ENCODE measurements around the gene ST8SIA6.
A peak's percentile ranks its signal among the peaks of the same experiment; 100 is the strongest.

Gene ST8SIA6

DNA sequence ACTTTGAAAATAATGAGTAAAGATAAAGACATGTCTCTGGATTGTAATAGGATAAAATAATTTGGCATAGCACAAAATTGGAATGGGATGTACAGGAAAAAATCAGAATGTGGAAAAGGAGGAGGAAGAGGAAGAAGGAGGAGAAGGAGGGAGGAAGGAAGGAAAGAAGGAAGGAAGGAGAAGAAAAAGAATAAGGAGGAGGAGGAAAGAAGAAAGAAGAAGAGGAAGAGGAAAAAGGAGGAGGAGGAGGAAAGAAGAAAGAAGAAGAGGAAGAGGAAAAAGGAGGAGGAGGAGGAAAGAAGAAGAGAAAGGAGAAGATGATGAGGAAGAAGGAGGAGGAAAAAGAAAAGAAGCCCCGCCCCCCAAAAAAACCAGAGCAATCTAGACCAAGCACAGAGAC lies 95.9 kb downstream of the ST8SIA6 start:
- no peak for DNase-seq (ENCODE audit: low spot score)
- H3K27ac ChIP-seq = no peak overlapping the region
- ChIA-PET CTCF (no interaction called here), POLR2A (ENCODE audit: low non-redundant PET) (no interaction called here)
- no peak for TF ChIP-seq CTCF (conservative IDR thresholded peaks at IDR 0.05; ENCODE audit: low read depth)

- POLR2A ChIA-PET (ENCODE audit: low non-redundant PET) = no interaction called here
- DNase-seq (ENCODE audit: low spot score) = no peak
- TF ChIP-seq CTCF (conservative IDR thresholded peaks at IDR 0.05; ENCODE audit: low read depth) = no peak
- CTCF ChIA-PET = interaction anchor here (1.0 kb wide), 1 partner anchor 94 kb away, joined by 4 read pairs; no protein-coding TSS in a partner anchor
- H3K27ac ChIP-seq = no peak overlapping the region
Measured at GRCh38 chr10:17357781-17358180, 96.6 kb downstream of the ST8SIA6 start.

- H3K27ac ChIP-seq = no peak overlapping the region
- ChIA-PET POLR2A (ENCODE audit: low non-redundant PET) (no interaction called here), CTCF (interaction anchor here (0.6 to 0.7 kb wide), 3 partner anchors 77 to 827 kb away, joined by 5 to 6 read pairs (median 5); no protein-coding TSS in a partner anchor)
- no peak for DNase-seq (ENCODE audit: low spot score)
- no peak for TF ChIP-seq CTCF (conservative IDR thresholded peaks at IDR 0.05; ENCODE audit: low read depth)
Measured at GRCh38 chr10:17356820-17357219, 97.6 kb downstream of the ST8SIA6 start.

DNA sequence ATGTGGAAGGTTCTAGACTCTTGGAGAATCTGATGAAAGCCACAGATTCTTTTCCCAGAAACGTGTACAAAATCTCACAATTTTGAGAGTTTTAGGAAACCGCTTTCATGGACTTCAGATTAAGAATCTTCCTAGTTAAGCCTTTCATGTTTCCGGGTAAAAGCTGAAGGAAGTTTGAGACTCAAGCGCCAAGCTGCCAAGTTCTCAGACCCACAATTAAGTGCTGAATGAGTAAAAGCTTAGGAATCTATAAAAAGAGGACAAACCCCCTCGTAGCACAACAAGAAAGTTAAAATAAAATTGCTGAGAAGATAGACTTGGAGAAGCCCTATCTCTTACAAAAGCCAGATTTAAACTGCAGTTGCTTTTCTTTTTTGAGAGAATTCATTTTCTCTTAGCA lies 99.6 kb downstream of the ST8SIA6 start:
- DNase-seq (ENCODE audit: low spot score) = no peak
- POLR2A ChIA-PET (ENCODE audit: low non-redundant PET) = no interaction called here

DNA sequence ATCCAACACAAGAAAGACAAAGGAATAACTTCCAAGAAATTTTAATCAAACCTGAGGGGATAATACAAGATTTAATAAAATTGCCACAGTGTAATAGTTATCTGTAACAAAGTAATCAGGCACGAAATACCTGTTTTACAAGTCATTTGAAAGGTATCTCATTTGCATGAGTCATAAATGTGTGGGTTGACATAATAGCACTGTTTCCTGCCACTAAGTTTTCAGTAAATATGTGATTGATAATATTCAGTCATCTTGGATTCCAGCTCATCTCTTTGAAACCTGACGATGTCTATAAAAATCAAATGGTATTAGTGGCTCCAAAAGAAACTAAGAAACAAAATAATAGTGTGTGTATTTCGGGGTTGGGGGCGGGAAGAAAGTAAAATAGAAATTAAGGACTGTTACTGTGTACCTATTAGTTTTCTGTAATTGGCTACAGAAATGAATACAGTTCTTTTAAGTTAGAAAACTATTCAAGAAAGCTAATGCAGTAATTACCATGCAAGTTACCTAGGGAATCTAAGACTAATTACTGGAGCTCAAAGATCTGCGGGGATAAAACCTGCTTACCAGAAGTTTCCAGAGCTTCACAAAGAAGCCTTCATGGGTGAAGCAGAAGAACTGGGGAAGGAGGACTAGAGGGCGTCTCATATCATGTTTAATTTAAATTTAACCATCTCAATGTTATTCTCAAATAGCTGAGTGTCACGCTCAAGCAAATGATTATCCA lies 100.7 kb downstream of the ST8SIA6 start:
- POLR2A ChIA-PET (ENCODE audit: low non-redundant PET) = no interaction called here
- TF ChIP-seq CTCF (conservative IDR thresholded peaks at IDR 0.05; ENCODE audit: low read depth) = no peak
- peak; percentile 68 for DNase-seq (ENCODE audit: low spot score)
- no peak overlapping the region for H3K27ac ChIP-seq
- CTCF ChIA-PET = interaction anchor here (0.7 to 1.0 kb wide), 3 partner anchors 98 to 124 kb away, joined by 3 read pairs; no protein-coding TSS in a partner anchor

More for the DNA sequence above, 99.6 kb downstream of the ST8SIA6 start:
- CTCF ChIA-PET = interaction anchor here (0.6 kb wide), 1 partner anchor 58 kb away, joined by 3 read pairs; no protein-coding TSS in a partner anchor
- TF ChIP-seq CTCF (conservative IDR thresholded peaks at IDR 0.05; ENCODE audit: low read depth) = no peak
- H3K27ac ChIP-seq = no peak overlapping the region

GRCh38 chr10:17352583-17352982 lies 101.8 kb downstream of the ST8SIA6 start:
- CTCF ChIA-PET = interaction anchor here (0.6 to 0.7 kb wide), 2 partner anchors 34 to 100 kb away, joined by 3 read pairs; no protein-coding TSS in a partner anchor
- TF ChIP-seq CTCF (conservative IDR thresholded peaks at IDR 0.05; ENCODE audit: low read depth) = no peak
- DNase-seq (ENCODE audit: low spot score) = no peak
- no peak overlapping the region for H3K27ac ChIP-seq
- POLR2A ChIA-PET (ENCODE audit: low non-redundant PET) = no interaction called here
